Measurements from ENCODE around the gene CBLC.

Gene CBLC, protein sequence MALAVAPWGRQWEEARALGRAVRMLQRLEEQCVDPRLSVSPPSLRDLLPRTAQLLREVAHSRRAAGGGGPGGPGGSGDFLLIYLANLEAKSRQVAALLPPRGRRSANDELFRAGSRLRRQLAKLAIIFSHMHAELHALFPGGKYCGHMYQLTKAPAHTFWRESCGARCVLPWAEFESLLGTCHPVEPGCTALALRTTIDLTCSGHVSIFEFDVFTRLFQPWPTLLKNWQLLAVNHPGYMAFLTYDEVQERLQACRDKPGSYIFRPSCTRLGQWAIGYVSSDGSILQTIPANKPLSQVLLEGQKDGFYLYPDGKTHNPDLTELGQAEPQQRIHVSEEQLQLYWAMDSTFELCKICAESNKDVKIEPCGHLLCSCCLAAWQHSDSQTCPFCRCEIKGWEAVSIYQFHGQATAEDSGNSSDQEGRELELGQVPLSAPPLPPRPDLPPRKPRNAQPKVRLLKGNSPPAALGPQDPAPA

GRCh38 chr19:44777715-44778347 is at the start of gene CBLC:
CBLC (plus strand) TSS chr19:44777890; CDS start chr19:44777932, 42 bp downstream.
- H3K27me3 ChIP-seq (ENCODE audit: low read length) = no peaks in the 10 kb centered on the region
- H2AFZ ChIP-seq (ENCODE audit: low read depth, low read length, severe bottlenecking) = no peak within 1 kb of the TSS
- no peak within 1 kb of the TSS for H3K4me2 ChIP-seq (ENCODE audit: low read depth, low read length, poor library complexity, severe bottlenecking)
- H3K4me3 ChIP-seq (ENCODE audit: insufficient read depth, low read length, poor library complexity, severe bottlenecking) = no peak within 1 kb of the TSS
- H3K79me2 ChIP-seq (ENCODE audit: insufficient read depth, low read length) = no peaks in the 10 kb centered on the region
- no peaks in the 10 kb centered on the region for H3K9me2 ChIP-seq (replicated peaks; ENCODE audit: insufficient read depth, low read length)
- H3K9ac ChIP-seq (ENCODE audit: low read length) = no peak within 1 kb of the TSS
- H3K9me3 ChIP-seq (ENCODE audit: insufficient read depth, low read length) = no peaks in the 10 kb centered on the region
- H3K36me3 ChIP-seq (ENCODE audit: low read length) = no peaks in the 10 kb centered on the region
- no peaks in the 10 kb centered on the region for H4K20me1 ChIP-seq (ENCODE audit: low read depth, low read length)
- no peak within 1 kb of the TSS for H3K27ac ChIP-seq (ENCODE audit: low read depth, low read length)
- no peak for TF ChIP-seq EZH2phosphoT487 (conservative IDR thresholded peaks at IDR 0.05; ENCODE audit: low read length)
- TF ChIP-seq CTCF (IDR thresholded peaks at IDR 0.05; ENCODE audit: insufficient read depth, low read length, poor library complexity, severe bottlenecking) = no peak
- H3F3A ChIP-seq (ENCODE audit: insufficient read depth) = no peaks in the 10 kb centered on the region

GRCh38 chr19:44728178-44728577 is 49.5 kb upstream of the CBLC start:
- no peak overlapping the region for H3K4me2 ChIP-seq (ENCODE audit: low read depth, low read length, poor library complexity, severe bottlenecking)
- TF ChIP-seq EZH2phosphoT487 (conservative IDR thresholded peaks at IDR 0.05; ENCODE audit: low read length) (no peak), CTCF (IDR thresholded peaks at IDR 0.05; ENCODE audit: insufficient read depth, low read length, poor library complexity, severe bottlenecking) (no peak)
- no peak overlapping the region for H3K27ac ChIP-seq (ENCODE audit: low read depth, low read length)
- no peaks in the 10 kb centered on the region for H3K9me2 ChIP-seq (replicated peaks; ENCODE audit: insufficient read depth, low read length)
- no peak overlapping the region for H3K4me3 ChIP-seq (ENCODE audit: insufficient read depth, low read length, poor library complexity, severe bottlenecking)
- no peaks in the 10 kb centered on the region for H3K27me3 ChIP-seq (ENCODE audit: low read length)
- no peaks in the 10 kb centered on the region for H3F3A ChIP-seq (ENCODE audit: insufficient read depth)
- no peak overlapping the region for H2AFZ ChIP-seq (ENCODE audit: low read depth, low read length, severe bottlenecking)
- no peaks in the 10 kb centered on the region for H3K9me3 ChIP-seq (ENCODE audit: insufficient read depth, low read length)
- H4K20me1 ChIP-seq (ENCODE audit: low read depth, low read length) = no peaks in the 10 kb centered on the region
- H3K9ac ChIP-seq (ENCODE audit: low read length) = no peak overlapping the region
- H3K79me2 ChIP-seq (ENCODE audit: insufficient read depth, low read length) = no peaks in the 10 kb centered on the region
- H3K36me3 ChIP-seq (ENCODE audit: low read length) = no peaks in the 10 kb centered on the region

GRCh38 chr19:44729516-44730033 is 48.1 kb upstream of the CBLC start:
- H3K4me2 ChIP-seq (ENCODE audit: low read depth, low read length, poor library complexity, severe bottlenecking) = no peak overlapping the region
- no peaks in the 10 kb centered on the region for H3K79me2 ChIP-seq (ENCODE audit: insufficient read depth, low read length)
- H3K9me3 ChIP-seq (ENCODE audit: insufficient read depth, low read length) = no peaks in the 10 kb centered on the region
- H3K9me2 ChIP-seq (replicated peaks; ENCODE audit: insufficient read depth, low read length) = no peaks in the 10 kb centered on the region
- TF ChIP-seq EZH2phosphoT487 (conservative IDR thresholded peaks at IDR 0.05; ENCODE audit: low read length) (no peak), CTCF (IDR thresholded peaks at IDR 0.05; ENCODE audit: insufficient read depth, low read length, poor library complexity, severe bottlenecking) (no peak)
- no peak overlapping the region for H3K4me3 ChIP-seq (ENCODE audit: insufficient read depth, low read length, poor library complexity, severe bottlenecking)
- H4K20me1 ChIP-seq (ENCODE audit: low read depth, low read length) = no peaks in the 10 kb centered on the region
- no peak overlapping the region for H2AFZ ChIP-seq (ENCODE audit: low read depth, low read length, severe bottlenecking)
- no peaks in the 10 kb centered on the region for H3F3A ChIP-seq (ENCODE audit: insufficient read depth)
- no peaks in the 10 kb centered on the region for H3K27me3 ChIP-seq (ENCODE audit: low read length)
- no peak overlapping the region for H3K27ac ChIP-seq (ENCODE audit: low read depth, low read length)
- no peak overlapping the region for H3K9ac ChIP-seq (ENCODE audit: low read length)
- H3K36me3 ChIP-seq (ENCODE audit: low read length) = no peaks in the 10 kb centered on the region

All from SU-DHL-6 (cell line).